HuH-7.5 (cell line): ENCODE measurements around the gene KCNH5.

ENCODE experiments used
- DNase-seq: peaks from one replicate; pipeline ENCODE4 v3.0.0; 2011; ENCODE audit warnings: low spot score

The KCNH5 gene, protein sequence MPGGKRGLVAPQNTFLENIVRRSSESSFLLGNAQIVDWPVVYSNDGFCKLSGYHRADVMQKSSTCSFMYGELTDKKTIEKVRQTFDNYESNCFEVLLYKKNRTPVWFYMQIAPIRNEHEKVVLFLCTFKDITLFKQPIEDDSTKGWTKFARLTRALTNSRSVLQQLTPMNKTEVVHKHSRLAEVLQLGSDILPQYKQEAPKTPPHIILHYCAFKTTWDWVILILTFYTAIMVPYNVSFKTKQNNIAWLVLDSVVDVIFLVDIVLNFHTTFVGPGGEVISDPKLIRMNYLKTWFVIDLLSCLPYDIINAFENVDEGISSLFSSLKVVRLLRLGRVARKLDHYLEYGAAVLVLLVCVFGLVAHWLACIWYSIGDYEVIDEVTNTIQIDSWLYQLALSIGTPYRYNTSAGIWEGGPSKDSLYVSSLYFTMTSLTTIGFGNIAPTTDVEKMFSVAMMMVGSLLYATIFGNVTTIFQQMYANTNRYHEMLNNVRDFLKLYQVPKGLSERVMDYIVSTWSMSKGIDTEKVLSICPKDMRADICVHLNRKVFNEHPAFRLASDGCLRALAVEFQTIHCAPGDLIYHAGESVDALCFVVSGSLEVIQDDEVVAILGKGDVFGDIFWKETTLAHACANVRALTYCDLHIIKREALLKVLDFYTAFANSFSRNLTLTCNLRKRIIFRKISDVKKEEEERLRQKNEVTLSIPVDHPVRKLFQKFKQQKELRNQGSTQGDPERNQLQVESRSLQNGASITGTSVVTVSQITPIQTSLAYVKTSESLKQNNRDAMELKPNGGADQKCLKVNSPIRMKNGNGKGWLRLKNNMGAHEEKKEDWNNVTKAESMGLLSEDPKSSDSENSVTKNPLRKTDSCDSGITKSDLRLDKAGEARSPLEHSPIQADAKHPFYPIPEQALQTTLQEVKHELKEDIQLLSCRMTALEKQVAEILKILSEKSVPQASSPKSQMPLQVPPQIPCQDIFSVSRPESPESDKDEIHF

DNA sequence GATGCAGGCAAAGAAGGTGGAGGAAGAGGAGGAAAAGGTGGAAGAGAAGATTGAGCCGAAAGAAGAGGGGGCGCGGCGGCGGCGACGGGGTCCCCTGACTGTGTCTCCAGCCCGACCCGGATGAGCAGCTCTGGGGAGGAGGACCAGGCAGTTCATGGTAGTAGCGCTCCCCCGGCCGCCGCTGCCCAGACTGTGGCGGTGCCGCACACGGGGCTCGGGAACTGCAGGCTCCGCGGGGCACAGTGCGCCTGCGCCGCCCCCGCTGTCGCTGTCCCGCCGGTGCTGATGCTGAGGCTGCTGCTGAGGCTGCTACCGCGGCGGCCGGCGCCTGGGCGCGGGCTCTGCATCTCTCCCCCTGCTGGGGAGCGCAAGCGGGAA lies at the start of gene KCNH5:
TSS of gene KCNH5 (minus strand) at position 225 of the 378 bp plus-strand sequence. CDS start 272 bp downstream, outside the sequence.
- peak; percentile 23 for DNase-seq

DNA sequence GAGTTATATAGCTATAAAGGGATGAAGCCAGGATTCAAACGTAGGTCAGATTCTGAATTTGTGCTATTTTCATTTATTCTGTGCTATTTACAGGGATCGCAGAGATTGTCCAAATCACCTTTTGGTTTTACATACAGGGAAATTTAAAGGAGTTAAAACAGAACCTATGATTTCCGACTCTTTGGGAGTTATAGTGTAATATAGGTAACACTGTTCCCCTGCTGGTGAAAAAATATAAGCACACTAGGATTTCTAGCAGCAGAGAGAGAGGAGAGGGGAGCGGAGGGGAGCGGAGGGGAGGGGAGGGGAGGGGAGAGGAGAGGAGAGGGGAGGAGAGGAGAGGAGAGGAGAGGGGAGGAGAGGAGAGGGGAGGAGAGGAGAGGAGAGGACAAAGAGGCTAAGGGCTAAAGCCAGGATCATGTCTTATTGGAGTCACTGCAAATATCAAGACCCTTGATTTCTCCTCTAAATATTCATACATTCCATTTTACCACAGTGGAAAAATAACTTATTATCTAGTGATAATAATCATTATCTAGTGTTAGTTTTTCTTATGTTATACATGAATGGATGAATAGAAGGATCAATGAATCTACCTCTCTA lies 46.2 kb upstream of the KCNH5 start:
- DNase-seq: no peak

GRCh38 chr14:63088865-63089264 lies 43.6 kb upstream of the KCNH5 start:
- no peak for DNase-seq

- DNase-seq: no peak
These were observed 33.3 kb upstream of the KCNH5 start for GRCh38 chr14:63078569-63078968.

- DNase-seq: no peak
These were observed 31.2 kb upstream of the KCNH5 start for GRCh38 chr14:63076488-63076887.

DNA sequence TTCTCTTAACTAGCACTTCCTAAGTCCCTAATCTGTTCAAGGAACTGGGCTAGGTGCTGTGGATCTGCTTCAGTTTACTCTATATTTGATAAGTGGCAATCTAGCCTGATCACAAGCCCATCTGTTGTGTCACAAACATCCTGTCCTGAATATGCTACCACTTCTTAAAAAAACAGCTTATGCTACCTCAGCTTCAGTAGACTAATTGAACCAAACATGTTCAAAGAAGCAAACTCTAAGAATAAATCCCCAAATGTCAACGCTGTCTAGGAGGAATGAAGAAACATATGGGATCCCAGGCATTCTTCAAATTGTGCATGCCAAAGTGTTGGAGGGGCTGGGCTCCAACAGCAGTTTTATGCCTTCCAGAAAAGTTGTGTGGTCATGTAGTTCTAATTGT lies 10.4 kb upstream of the KCNH5 start:
- DNase-seq: no peak

GRCh38 chr14:63051992-63052391 lies 6.7 kb upstream of the KCNH5 start:
- DNase-seq: no peak

DNA sequence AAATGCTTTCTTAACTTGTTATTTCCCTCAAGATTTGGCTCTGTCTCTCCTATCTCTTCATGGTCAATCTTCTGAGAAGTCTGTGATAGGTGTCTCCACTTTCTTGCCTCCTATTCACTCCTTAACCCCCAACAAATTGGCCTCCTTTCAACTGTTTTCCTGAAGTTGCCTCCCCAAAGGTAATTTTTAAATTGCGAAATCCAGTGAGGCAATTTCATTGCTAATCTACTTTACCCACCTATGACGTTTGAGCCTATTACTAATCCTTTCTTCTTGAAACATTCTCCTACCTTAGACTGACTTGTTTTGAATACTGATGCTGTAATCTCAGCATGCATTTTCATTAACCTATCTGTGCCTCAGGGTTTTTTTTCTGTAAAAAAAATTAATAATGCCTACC lies 6.0 kb upstream of the KCNH5 start:
- no peak for DNase-seq

- no peak for DNase-seq
These were observed 5.4 kb upstream of the KCNH5 start for GRCh38 chr14:63050694-63051093.

GRCh38 chr14:63046339-63047268 lies 1.3 kb upstream of the KCNH5 start:
- DNase-seq: no peak

DNA sequence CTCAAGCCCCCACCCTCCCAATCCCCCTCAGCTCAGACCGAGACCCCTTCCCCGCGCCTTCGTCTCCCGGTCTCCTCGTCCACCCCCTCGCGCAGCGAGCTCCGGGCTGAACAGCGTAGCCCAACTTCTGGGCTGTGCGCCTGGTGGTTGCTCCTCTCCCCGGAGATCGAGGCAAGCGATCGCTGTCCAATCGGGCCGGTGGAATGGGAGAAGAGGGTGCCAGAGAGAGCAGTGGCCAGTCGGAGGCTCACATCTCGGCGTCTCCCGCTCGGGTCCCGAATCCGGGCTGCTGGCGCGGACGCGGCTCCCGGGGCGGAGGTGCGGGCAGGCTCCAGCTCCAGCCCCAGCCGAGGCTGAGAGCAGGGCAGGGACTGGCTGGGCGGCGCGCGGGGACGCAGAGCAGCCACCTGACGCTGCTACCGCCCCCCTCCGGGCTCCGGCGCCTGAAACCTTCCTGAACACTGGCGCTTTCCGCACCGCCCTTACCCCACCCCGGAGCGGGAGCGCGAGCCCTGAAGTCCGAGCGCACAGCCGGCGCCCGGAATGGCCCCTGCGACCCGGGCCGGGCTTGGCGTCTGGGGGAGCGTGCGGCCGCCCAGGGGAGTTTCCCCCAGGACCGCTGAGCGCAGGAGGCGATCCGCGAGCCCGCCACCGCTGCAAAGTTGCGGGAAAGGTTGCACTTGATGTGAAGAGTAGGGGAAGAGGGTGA lies 508 bp upstream of the KCNH5 start:
- peak; percentile 41 for DNase-seq

GRCh38 chr14:63039866-63040265 lies 5.4 kb downstream of the KCNH5 start:
- DNase-seq: peak; percentile 25

- DNase-seq: no peak
These were observed 12.6 kb downstream of the KCNH5 start for GRCh38 chr14:63032641-63033040.

GRCh38 chr14:63032076-63032475 lies 13.2 kb downstream of the KCNH5 start:
- DNase-seq: no peak

DNA sequence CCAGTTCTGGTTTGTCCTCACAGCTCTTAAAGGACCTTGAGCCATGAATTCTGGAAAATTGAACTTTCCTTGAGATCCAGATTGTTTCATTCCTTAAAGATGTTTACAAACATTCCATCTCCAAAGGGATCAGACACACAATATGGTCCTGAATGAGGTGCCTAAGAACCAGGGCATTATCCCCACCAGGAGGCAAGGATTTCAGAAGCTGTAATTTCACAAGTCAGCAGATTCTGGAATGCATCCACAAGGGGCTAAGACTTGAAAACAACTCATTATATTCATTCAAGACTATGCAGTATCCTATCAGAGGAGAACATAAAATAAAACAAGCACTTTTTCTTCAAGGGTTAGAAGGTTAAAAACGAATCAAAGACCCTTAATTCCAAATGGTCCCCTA lies 15.1 kb downstream of the KCNH5 start:
- no peak for DNase-seq

GRCh38 chr14:63027719-63028118 lies 17.5 kb downstream of the KCNH5 start:
- DNase-seq: no peak

DNA sequence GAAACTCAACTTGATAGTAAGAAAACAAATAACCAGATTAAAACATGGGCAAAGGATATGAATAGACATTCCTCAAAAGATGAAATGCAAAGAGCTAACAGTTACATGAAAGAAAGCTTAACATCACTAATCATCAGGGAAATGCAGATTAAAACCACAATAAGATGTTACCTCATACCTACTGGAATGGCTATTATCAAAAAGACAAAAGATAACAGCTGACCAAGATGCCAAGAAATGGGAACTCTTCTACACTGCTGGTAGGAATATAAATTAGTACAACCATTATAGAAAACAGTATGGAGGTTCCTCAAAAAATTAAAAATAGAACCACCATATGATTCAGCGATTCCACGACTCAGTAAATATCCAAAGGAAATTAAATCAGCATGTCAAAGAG lies 18.8 kb downstream of the KCNH5 start:
- DNase-seq: no peak

DNA sequence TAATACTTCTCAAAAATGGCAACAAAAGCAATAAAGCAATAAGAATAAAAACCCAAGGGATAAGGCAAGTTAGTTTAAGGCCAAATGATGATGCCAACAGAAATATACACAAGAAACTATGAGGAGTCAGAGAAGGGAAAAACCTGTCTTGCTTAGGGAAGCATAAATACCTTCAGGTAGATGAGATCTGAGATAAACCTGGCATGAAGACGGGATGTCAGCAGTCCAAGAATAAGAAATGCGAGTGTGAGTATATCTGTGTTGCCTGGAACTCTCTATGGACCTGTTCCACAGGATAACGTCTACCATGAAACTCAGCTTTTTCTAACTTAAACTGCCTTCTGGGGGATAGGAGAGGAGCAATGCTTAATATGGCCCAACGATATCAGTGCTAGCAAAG lies 30.6 kb downstream of the KCNH5 start:
- DNase-seq: no peak

DNA sequence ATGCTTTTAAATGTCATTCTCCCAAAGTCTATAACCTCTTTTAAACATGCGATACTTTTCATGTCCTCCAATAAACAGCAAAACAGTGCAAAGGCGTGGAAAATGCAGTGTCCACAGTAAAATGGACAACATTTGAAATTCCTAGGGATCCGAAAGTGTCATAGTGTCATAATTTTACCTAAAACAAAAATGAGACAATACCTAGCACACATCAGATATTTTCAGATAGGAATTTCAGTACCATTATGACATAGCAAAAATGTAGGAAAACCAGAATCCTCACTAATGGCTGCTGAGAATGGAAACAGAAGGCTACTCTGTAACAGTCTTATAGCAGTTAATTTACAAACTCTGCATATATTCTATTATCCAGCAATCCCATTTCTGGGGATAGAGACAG lies 33.1 kb downstream of the KCNH5 start:
- DNase-seq: no peak

- DNase-seq: no peak
These were observed 33.6 kb downstream of the KCNH5 start for GRCh38 chr14:63011623-63012022.

GRCh38 chr14:63009495-63009894 lies 35.8 kb downstream of the KCNH5 start:
- DNase-seq: no peak
